Stimulated activated CD8-positive, alpha-beta memory T cell treated with anti-CD3 and anti-CD28 coated beads, Interleukin-15, amount 100 ng/mL, for 24 hours (primary cell): ENCODE results near the gene LAMB4.

Experiments used
- DNase-seq: peaks from one replicate; pipeline ENCODE4 v3.0.0-alpha.2; 2020; ENCODE audit warnings: low read depth

Gene LAMB4

DNA sequence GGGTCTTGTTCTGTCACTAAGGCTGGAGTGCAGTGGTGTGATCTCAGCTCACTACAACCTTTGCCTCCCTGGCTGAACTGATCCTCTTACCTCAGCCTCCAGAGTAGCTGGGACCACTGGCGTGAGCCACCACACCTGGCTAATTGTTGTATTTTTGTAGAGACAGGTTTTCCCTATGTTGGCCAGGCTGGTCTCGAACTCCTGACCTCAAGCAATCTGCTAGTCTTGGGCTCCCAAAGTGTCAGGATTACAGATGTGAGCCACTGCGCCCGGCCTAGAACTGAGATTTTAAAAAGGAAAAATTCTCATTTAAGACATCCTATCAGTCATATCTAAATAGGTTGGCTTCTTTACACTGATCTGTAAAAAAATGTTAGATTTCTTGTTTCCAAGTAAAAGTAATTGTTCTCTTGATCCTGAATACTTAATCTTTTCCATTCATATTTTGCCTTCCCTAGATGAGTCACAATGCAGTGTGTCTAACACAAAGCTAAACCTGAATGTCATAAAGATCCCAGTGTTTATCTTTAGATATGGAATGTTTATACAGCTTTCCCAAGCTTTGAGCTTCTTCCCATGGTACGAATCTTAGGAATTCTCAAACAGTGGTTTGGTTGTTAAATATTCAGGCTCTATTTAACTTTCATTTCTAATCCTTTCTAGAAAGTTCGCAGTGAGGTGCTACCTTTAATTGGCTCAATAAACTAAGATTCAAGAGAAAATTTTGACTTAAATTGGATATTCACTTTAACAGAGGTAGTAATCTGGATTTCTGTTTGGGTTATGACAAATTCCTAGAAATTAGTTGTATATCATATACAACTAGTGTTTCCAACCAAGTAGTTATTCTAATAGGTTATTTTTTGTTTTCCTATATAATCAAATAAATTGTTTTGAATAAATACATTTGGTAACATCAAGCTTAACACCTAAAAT lies 115.1 kb downstream of the LAMB4 start:
- DNase-seq, result no peak

DNA sequence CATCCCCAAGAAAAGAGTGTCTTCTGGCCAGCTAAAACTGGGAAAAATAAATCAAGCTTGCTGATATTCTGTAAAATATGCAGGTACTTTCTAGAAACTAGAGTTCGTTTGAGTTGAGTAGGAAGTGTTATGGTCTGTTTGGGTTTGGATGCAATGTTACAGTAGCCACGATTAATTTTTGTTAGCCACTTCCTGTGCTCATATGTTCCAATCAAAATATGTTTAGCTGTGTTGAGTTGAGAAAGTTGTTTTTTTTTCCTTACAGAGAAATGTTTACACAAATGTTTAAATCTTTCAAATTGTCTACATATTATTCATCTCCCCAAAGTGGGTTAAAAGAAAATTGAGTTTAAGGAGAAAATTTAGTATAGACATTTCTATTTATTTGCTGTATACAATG lies 115.9 kb downstream of the LAMB4 start:
- no peak for DNase-seq

DNA sequence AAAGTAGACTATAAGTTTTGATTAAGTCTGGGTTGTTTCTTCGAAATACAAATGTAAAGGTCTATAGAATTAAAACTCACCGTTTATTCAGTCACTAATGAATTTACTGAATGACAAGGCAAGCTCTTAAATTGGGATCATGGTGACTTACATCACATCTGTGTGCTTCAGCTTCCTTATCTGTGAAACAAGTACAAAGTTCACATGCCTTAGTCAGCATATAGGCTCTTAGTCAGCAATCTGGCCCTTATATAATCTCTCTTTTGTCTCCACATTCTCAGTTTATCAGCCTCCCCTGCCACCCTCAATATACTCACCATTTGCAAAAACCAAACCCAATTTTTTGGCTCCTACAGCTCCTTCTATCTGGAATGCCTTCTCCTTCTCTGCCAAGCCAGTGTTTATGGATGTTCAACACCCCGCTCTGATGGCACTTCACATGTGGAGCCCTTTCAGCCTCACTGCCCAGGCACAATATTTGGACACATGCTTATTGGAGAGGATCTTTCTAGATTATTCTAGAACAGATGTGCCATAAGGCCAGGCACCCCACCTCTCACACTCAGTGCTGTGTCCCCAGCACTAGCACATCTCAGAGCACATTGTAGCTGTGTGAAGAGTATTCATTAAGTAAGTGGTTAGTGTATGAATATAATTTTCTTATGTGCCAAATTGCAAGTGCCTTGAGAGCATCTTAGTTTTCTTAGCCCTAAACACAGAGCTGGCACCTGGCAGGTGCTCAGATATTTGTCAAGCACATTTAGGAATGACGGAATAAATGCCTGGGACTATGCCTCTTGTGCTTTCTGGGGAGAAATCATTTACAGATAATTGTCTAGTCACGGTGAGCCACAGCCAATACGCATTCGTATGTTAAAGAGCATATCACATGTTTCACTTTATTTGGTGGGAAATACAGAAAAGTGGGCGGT lies 117.4 kb downstream of the LAMB4 start:
- DNase-seq, result no peak

DNA sequence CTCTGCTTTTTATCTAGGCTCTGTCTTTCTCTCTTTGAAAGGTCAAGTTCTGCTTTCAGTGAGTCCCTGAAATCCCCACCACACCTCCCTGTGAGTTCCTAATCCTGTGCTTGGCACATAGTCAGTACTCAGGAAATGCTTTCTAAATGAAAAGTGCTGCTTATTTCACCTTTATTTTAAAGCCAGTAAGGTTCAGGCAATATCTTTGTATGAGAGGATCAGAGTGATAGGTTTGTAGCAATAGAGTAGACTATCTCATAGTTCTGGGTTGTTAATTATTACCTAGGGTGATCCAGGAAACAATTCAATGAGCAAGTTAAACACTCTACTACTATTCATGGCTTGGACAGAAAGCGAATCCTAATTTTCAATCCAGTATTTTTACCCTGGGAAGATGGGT lies 119.8 kb downstream of the LAMB4 start:
- DNase-seq, result no peak

DNA sequence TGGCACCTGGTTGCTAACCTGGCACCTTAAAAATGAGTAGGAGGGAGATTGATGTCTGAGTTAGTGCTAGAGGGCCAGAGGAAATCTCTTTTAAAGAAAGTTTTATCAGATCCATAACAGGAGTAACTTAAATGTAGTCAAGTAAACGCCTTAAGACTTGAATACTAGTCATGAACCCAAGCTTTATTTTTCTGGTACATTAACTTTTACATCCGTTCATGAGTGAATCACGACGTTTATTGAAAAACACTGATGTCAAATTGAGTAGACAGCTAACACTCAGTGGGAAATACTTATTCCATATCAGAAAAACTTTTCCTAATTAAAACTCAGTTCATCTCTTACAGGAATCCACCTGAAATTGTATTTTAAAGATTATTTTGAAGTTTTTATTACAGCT lies 120.3 kb downstream of the LAMB4 start:
- DNase-seq, result no peak

DNA sequence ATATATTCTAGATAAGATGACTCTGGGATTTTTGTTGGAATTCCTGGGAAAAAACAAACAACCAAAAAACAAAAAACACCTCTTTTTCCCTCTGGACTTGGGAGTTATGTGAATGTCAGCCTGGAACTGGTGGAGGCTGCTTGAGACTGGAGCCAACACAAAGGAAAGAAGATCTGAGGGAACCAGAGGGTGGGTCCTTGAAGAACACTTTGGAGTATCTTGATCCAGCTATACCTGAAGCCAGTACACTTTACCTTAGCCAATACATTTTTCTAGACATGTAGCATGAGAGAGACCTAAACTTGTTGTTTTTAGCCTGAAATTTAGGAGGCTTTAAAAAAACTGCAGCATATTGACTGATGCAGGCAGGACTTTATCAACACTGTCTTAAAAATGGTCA lies 121.3 kb downstream of the LAMB4 start:
- no peak for DNase-seq

DNA sequence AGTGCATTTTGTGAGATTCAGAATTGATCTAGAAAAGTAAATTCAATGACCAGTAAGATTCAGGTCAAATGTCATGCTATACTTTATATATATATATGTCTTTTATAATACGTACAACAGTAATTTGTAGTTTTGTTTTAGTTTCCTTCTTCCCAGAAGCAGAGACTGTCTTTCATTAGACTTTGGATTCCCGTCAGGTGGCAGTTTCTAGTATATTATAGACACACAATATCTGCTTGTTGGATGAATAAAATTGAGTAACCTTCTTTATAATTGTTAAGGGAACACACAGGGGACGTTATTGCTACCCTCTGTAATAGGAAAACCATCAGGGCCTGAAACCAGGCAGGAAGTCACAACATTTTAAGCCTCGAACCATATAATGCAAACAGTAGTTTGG lies 121.9 kb downstream of the LAMB4 start:
- no peak for DNase-seq

DNA sequence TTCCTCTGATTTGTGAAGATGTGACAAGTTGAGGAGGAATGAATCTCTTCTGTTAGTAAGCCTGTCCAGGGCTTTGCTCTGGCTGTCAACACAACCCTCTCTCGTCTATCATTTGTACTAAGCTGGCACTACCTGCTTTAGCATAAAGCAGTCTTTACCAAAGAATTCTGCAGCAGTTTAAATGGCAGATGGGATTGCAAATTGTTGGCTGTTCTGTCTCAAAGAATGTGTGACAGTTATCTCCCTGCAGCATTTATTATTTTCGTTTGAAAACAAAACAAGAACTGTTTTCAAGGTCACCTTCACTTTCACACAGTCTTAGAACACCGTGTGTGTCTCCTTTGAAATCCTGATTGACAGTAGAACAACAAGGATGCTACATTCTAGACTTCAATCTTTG lies 122.4 kb downstream of the LAMB4 start:
- no peak for DNase-seq

DNA sequence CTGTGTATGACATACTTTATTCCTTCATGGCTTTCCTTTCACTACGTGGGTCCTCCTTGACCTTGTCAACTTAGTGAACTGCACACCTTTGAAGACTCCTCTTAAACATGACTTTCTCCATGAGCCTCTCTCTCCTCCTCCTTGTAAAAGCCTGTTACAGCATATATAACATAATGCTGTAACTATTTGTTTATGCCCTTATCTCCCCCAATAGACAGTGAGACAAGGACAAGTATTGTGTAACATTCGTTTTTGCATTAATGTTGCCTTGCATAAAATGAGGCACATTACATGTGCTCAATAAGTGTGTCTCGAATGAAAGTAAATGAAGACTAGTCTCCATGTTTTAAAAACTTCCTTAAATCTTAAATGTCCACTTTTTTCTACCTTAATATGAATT lies 122.9 kb downstream of the LAMB4 start:
- DNase-seq, result no peak

DNA sequence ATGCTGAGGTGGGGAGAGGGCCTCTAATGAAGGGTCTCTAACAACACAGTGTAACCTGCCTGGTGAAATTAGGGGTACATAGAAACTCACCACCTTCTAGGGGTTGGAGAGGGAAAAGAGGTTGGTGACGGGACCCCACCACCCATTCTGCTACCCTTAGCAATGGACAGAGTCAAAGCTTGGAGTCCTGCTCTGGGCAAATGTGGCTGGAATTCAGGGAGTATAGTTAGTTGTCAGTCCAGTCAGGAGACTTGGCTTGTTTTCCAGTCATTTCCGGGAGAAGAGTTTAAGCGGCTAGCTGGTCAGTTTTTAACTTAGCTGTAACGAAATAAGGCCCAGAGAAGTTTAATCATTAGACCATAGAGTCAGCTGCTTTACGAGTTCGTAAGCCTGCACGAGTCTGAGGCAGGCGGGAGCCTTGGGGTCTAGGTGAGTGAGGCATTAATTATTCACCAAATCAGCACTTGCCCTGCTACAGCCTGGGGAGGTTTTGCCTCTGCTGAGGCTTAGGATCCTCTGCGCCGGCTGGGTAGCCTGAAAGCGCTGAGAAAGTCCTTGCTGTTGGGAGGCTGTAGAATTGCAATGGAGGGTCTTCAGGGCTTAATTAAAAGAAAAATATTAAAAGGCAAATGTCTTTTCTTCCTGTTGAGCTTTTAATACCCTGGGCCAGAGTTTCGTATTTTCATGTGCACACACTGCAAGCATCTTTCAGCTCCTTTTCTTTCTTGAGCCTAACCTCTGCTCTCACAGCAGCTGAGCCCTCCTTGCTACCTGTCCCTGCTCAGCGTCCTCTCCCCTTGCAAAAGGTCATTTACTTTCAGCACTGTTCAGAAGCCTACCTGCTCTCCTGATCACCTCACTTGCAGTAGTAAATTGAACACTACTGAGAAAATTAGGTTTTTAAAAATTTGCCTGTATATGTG lies 125.7 kb downstream of the LAMB4 start:
- DNase-seq, result no peak

DNA sequence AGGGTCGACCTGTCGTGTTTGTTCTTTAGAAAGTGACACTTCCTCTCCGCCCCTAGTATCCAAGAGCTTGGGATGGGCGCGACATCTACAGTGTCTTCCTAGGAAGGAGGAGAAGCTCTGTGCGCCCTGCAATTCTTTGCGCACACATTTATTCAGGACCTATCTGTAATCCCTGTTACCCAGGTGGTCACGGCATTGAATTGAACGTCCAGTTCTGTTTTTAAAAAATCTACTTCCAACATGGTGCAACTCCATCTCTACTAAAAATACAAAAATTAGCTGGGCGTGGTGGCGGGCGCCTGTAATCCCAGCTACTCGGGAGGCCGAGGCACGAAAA lies 126.6 kb downstream of the LAMB4 start:
- no peak for DNase-seq

DNA sequence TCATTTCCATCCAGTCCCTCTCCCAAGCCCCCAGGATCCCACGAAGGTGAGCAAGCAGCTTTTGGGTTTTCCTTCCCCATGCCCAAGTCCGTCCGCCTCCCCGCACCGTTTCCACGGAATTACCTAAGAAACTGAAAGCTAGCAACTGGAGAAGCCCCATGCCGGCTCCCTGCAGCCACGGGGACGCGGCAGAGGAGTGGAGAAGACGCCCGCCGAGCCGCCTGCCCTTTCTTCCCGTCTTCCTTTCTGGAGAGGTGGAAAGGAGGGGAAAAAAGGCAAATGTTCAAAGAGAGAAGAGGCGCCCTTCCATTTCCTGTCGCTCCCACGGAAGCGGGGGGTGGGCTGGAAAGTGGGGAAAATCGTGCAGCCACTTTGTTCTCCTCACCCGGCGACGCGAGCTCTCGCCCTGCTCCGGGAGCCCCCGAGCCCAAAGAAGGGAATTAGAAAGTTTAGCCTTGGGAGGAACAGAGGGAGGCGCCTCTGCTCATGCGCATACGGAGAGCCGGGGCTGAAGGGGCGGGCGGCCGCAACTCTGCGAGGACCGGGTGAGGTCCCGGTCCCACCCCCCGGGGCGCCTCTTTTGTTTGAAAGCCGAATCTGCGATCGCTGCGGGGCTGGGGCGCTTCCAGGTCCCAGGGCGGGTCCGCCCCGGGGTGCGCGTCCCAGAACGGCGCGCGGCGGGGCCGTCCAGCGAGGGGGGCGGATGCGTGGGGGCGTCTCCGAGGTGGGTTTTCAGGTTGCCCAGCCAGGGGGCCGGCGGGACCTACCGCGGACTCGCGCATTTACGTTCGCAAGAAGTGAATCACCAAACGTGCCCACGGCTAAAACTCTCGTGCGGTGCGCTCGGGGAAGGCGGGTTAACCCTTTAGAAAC lies 127.2 kb downstream of the LAMB4 start, which contains the start of gene LAMB1:
TSS of gene LAMB1 (minus strand) at position 436 of the 873 bp plus-strand sequence. CDS start at position 160, 276 bp downstream.
- no peak for DNase-seq

DNA sequence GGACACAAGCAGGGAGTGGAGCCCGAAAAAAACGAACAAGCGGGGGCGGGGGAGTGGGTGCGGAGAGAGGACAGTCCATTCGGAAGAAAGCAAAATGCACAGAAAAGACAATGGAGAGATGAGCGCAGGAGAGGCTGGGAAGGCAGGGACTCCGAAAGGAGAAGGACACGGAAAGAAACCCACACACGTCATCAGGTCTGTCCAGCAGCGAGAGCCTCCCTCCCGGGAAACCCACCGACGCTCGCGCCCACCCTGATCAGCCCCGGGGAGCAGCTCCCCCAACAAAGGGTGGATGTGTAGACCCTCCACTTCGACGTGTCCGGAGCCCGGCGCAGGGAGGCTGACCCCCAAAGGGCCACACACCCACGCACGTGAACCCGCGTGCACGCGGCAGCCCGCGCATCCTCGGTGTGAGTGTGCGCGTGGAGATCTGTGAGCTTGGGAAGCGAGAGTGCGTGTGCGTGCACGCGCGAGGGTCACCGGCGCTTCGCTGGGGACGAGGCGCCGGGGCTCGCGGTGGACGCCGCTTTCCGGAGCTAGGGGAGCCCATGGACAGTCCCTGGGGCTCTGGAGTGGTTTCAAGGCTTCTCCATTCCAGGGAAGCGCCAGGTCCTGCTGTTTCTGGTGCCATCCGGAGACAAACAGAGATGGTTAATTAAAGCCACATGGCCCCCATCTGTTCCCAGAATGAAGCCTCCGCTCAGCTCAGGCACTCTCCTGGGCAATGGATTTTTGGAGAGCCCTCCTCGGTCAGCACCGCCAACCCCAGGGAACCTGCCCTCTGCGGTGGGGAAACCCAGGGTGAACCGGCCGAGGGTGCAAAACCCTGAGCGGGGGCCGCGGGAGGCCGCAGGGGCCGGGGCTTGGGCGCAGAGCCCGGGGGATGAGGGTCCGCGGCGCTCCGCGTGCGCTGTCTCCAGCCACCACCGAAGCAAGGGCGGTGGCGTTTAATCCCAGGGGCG lies 128.1 kb downstream of the LAMB4 start:
- DNase-seq, result no peak

DNA sequence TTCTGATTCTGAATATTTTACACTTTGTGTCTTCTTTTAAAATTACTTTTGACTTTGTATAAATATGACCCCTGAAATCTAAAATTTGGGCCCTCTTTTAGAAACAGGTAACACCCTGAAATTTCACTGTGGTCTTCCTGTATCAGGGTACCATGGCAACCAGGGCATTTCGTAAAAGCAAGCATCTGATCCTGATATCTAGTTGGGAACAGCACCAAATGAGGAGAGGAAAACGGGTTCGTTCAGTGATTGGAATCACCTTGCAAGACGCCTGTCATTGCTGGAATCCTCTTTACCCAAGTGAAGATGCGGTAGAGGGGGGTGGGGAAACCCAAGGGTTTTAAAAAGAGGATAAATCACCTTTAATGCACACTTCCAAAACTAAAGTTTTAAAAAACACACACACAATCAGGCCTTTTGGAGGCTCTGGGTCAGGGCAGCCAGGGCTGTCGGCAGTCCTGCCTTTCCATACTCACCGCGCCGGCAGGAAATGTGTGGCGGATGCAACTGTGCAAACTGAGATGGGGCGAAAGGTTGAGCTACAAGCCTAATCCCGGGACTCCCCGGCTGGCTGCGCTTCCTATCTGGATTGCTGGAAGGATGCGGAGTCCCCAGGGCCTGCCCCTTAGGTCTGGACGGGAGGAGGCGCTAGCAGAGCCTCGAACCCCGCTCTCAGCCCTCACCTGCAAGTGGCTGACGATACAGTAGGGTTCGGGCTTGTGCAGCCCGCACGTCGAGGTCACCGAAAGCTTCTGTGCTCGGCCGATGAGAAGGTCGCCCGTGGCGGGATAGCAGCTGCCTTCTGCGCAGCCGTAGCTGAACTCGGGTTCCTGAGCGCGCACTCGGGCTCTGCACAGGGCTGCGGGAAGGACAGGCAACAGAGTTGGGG lies 129.0 kb downstream of the LAMB4 start:
- DNase-seq, result no peak

DNA sequence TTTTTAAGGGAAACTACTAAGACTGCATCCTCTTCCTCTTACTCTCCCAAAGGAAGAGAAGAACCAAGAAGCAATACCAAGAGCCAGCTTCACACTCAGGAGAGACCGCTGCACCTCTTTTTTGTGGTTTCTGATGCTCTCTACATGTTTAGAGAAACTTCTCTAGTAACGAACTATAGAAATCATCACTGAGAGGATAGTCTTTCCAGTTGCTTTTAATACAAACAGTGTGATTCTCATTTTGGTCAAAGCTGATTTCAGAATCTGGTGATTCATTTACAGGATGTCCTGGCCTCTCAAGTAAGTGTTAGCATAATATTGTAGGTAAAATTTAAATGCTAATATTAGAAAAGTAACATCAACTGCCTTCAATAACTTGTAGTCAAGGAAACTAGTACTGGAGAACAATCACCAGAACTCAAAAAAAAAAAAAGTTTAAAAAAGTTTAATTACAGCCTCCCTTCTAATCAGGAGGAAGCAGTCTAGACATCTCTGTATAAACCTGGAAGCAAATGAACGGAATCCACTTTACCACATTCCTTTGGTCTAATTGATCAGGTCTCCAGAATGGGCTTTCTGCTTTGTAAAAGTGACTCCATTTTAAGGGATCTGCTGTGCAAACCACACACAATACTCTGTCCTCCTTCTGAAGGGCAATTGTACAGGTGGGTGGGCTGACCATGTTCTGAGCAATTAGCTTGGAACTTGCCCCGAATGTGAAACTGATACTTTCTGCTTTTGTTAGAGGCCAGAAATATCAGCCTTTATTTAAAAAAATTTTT lies 130.2 kb downstream of the LAMB4 start:
- DNase-seq, result no peak

DNA sequence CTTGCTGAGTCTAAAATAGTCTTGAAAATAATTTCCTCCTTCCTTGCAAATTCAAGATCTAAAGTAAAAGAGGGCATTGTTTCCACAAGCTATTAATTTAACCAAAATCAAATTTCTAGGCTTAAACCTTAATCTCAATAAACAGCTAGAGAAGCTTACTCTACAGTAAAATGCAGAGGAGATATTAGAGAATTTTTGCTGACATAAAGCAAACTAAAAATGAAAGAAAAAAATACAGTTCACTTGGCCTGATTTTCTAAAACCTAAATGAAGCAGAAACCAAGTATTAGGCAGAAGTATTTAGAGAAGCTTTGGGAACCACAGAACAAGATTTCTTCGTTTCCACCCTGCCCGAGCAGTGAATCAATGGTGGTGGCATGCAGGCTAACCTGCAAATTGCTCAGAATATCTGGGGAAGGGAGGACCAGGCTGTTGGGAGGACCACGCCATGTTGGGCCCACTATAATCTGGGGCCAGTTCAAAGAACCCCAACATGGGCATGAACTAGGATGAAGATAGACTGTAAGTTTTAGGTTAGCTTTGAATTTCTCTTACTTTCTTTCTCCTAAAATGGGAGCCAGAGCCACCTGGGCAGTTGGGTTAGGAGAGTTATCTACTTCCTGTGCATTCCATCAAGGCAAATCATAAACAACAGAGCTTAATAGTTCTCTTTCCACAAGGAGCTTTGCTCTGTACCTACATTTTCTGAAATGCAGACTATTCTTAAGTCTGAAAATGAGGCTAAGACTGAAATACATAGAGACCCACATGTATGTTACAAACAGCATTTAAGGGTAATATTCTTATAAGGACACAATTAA lies 131.3 kb downstream of the LAMB4 start:
- DNase-seq, result no peak

DNA sequence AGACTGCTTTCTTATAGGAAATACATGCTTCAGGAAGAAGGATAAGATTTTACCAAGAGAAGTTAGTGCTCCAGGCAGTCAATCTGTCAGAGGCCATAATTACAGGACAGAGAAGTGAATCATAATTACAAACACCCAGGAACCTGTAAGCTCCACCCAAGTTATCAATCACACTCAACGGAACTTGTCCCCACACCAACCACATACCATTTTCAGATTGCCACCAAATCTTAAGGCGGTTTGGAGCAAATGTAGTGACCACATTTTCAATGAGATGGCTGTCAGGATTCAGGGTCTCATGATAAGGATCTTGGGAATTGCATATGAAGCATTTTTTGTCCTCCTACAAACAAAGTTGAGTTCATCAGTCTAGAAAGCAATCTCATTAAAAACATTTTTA lies 132.0 kb downstream of the LAMB4 start:
- no peak for DNase-seq
